ENCODE measurements around the gene RTN1.

RTN1 gene, protein sequence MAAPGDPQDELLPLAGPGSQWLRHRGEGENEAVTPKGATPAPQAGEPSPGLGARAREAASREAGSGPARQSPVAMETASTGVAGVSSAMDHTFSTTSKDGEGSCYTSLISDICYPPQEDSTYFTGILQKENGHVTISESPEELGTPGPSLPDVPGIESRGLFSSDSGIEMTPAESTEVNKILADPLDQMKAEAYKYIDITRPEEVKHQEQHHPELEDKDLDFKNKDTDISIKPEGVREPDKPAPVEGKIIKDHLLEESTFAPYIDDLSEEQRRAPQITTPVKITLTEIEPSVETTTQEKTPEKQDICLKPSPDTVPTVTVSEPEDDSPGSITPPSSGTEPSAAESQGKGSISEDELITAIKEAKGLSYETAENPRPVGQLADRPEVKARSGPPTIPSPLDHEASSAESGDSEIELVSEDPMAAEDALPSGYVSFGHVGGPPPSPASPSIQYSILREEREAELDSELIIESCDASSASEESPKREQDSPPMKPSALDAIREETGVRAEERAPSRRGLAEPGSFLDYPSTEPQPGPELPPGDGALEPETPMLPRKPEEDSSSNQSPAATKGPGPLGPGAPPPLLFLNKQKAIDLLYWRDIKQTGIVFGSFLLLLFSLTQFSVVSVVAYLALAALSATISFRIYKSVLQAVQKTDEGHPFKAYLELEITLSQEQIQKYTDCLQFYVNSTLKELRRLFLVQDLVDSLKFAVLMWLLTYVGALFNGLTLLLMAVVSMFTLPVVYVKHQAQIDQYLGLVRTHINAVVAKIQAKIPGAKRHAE

GRCh38 chr14:59870277-59871165 lies at the start of gene RTN1:
TSS of gene RTN1 (minus strand) at chr14:59870776. CDS start at chr14:59870630, 146 bp downstream.
- no peak for DNase-seq

- DNase-seq = no peak
Observed at GRCh38 chr14:59920378-59920683, 49.8 kb upstream of the RTN1 start.

DNA sequence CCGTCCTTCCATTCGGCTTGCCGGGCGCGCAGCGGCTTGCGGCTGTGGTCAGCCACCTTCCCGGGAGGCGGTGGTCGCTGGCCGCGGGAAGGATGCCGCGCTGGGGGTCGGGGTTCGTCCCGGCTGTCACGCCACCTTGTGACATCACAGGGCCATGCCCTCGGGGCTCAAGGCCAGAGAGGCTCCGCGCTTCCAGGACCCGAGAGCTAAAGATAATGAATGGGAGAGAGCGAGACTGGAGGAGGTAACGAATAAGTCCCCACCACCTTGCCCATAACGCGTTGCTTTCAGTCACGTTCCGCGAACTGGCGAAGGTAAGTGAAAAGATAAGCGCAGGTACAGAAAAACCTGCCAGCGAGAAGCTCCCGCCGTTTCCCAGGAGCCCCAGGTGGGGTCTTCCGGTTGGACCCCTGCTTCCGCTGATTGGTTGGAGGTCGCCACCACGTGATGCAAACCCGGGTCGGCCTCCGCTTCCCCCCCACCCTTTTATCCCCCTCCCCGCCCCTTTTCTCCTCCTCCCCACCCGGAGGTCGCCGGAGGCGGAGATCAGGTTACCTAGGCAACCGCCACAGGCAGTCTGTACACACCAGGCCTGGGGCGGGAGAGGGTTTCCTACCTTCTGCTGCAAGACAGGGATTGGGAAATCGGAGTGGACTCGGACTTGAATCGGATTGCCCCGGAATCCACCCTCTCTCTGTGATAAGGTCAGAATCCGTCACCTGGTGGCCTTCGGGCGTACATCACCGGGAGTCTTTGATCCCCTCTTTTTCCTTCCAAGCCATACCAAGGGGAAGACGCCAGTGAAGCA lies 49.2 kb upstream of the RTN1 start, which contains the start of gene LRRC9:
LRRC9 (plus strand) TSS at position 575 of the 808 bp plus-strand sequence.
- no peak for DNase-seq

DNA sequence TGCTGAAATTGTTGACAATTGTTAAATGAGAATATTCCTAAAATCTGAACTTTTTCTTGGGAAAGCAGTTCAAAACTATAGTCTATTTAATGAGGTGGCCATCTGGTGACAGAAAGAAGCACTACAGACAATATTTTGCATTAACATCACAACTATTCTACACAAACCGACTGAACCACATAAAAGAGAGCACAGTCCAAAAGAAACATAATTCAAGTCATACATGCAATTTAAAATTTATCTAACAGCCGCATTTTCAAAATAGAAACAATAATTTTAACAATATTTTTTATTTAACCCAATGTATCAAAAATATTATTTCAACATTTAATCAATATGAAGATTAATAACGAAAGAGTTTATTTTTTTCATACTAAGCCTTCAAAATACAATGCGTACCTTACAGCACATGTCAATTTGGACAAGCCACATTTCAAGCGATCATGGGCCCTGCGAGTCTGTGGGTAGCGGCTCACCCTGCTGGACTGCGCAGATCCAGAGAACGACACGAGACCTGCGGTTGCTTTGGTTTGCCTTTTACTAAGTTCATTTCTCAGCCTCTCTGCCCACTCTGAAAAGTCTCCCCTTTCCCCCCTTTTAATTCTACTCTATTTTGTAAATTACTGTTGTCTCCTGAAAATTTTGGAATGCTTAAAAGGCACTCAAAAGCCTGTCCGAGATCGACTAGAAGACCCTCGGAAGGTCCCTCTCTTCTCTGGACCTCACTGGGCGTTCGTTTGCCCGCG lies 48.4 kb upstream of the RTN1 start:
- peak; percentile 9 for DNase-seq

- DNase-seq = no peak
Observed at GRCh38 chr14:59913187-59913586, 42.6 kb upstream of the RTN1 start.

- DNase-seq = no peak
Observed at GRCh38 chr14:59912443-59912842, 41.9 kb upstream of the RTN1 start.

DNA sequence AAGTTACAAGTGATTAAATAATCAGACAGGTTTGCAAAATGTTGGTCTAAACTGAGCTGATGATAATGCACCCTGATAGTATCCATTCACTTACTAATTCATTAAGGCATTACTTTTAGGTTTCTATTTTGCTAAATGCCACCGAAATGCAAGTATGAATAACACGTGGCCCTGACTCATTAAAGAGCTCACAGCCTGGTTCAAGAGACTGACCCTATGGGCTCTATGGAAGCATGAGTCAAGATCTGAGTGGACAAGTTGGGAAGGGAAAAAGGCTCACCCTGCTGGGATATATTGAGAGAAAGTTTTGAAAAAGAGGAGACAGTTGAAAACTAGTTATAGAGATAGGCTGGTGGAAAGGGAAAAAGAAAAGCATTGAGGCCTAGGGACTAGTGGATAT lies 34.6 kb upstream of the RTN1 start:
- DNase-seq = no peak

DNA sequence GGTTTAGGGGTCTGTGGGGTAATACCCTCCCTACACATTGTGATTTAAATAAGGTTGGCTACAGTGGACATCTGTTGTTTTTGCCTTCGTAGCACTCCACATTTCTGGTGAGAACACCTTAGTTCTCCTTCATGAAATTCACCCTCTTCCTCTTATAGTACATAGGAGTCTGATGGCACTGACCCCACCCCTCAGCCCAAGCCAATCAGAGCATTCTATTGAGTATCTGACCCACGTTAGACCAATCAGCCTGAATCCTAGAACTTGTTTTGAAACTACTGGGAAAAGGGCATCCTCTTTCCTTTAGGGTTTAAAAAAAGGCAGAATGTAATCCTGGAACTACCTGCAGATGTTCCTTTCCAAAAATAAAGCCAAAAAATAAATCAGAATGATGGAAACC lies 33.6 kb upstream of the RTN1 start:
- no peak for DNase-seq

DNA sequence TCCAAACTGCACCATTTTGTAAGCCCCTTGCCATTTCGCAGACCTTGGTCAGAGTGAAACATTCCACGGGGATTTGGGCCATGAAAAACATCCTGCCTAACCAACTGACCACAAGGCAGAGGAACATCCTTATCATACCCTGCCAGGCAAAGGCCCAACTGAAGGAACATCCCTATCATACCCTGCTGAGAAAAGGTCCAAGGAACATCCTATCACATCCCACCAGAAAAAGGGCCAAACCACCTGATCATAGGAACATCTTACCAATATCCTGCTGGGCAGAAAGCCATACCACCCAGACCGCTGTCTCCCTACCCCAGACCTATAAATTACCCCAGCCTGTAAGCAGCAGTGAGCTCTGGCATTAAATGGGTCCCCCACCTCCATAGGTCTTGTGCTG lies 30.0 kb upstream of the RTN1 start:
- DNase-seq = no peak

DNA sequence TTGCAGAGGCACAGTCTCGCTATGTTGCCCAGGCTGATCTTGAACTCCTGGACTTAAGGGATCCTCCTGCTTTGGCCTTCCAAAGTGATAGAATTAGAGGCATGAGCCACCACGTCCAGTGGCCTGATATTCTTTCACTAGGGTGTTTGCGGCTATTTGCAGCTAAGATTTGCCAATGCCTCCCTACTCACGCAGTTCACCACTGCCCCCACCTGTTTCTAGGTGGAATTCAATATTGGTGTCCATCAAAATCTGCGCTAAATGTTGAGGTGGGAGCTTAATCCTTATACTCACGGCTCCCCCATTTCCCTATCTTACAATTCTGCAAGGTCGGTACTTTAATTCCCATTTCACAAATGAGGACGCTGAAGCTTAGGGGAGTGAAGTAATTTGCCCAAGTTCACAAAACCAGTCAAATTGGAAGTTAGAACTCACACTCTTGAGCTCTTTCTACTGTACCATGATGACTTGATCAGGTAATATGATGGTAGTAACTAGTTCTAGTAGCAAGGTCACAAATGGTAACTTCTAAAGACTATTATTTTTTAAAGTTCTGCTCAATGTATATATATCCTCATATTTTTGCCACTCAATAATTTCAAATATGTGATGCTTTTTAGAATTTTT lies 27.3 kb upstream of the RTN1 start:
- DNase-seq = no peak

DNA sequence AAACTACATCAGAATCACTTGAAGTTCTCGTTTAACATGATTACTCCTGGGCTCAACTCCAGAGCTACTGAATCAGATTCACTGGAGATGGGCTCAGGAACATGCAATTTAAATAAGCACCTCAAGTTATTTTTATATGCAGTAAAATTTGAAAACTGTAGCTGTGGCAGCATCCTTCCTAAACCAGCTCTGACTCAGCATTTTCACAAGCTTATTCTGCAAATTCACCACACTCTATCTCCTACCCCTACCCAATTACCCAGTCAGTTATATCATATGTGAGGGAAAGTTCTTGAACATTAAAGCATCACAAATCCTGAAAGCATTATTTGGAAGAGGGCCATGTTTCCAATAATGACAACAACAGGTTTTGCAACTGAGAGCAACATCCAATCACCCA lies 25.1 kb upstream of the RTN1 start:
- DNase-seq = no peak

- DNase-seq = no peak
Observed at GRCh38 chr14:59890676-59891075, 20.1 kb upstream of the RTN1 start.

DNA sequence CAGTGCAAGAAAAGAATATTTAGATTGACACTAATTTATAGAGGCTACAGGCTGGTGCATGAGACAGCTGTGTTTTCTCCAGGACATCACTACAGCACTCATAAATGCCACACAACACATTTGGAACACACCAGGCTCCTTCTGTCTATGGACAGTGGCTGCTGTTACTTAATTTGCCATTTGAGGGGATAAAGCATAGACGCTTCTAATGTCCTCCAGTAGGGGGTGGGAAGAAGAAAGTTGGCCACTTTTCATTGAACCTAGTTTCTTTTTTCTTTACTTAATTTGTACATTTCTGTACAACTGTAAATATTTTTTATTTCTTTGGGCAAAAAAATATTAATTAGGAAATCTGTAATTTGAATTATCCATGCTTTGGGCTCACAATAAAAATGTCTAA lies 12.4 kb upstream of the RTN1 start:
- DNase-seq = no peak

DNA sequence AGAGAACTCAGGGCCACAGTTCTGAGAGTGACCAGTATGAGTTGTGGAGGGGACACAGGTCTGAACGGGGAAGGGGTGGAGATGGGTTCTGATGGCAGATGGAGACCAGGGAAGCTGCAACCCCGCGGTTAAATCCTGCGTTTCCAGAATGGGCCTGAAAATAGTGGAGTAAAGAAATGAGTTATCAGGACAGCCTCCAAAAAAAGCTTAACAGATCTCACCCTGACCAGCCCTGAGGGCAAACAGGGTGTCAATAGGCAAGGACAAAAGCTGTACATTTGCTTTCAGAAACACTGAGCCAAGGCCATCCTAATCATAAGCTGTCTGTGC lies 555 bp upstream of the RTN1 start:
- DNase-seq = no peak

DNA sequence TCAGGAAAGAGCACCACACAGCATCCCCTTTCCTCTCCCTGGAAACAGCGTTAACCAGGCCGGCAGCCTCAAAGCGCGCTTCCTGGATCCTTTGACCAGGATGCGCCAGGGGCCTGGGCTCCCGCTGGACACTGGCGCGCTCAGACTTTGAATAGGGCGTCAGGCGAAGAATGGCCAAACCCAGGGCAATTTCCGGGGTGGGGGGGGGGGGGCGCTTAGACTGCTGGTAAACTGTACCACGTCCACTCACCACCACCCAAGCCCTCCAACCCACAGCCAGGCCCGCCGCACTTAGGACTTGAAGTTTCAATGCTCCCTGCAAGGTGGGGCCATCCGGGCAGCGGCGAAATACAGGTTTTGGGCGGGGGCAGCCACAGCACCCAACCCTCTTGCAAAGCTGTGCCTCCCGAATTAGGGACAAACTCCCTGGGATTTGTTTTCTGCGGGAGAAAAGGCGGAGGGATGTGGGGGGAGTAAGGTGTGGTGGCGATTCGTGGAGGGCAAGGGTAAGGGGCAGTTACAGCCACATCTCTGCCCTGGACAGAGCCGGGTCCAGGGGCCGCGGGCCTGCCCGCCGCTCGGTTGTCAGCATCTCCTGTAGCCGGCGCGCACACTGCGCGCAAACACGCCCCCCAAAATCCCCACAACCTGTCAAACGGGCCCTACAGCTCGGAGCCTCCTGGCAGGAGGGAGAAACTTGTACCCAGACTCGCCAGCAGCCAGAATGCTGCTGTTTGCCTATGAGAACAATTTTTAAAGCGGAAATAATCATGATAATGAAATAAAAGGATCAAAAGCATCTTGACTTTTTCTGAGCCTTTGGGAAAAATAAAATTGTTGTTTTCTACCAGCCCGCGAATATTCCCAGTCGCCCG lies 958 bp downstream of the RTN1 start:
- no peak for DNase-seq

DNA sequence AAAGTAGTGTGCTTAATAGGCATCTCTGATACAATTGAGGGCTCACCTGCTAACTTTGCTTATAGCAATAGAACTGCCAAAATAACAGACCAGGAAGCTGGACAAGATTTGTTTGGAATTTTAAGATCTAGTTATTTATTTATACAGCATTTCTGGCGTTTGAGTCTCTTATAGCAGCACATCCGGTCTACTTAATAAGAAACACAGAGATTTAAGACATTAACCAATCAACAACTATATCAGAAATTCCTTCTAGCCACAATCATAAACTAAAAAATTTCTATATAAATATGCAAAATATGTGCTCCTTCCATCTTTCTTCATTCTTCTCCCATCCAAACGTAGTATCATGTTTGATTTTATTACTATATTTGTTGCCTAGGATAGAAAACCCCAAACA lies 2.6 kb downstream of the RTN1 start:
- no peak for DNase-seq

GRCh38 chr14:59863806-59864525 lies 6.6 kb downstream of the RTN1 start:
- no peak for DNase-seq

GRCh38 chr14:59857328-59857727 lies 13.2 kb downstream of the RTN1 start:
- no peak for DNase-seq

DNA sequence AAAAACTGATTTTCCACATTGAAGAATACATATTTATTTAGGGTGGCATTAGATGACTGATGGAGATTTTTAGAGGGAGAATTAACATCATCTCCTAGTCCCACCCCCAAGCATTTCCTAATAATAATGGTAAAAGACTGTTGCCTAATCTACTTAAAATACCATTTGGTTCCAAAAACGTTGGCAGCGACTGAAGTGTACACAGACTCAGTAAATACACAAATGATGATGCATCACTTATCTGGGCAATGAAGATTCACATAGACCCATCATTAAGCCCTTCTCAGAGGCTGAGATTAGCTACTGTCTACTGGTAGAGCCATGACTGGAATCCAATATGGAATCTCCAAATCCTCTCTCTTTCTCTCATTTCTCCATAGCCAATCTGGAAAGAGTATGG lies 18.2 kb downstream of the RTN1 start:
- DNase-seq = no peak

DNA sequence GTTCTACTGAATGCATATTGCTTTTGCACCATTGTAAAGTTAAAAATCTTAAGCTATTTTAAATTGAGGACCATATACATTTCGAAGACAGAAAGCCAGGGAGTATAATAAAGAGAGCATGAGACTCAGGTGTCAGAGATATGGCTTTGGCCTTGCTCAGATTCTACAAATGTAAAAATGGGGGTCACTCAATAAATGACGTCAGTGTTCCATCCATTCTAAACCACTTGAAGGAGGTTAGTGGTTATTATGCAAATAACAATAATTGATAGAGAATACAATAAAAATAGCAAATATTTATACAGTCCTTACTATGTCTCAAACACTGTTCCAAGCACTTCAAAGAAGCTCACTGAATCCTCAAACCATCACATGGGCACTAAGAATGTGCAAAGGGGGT lies 20.1 kb downstream of the RTN1 start:
- no peak for DNase-seq
